HUES6 (cell line): ENCODE data around the gene THOC6.

Source experiments
- H3K27ac ChIP-seq: 2 replicates; pipeline ENCODE4 v1.7.0; 2013; ENCODE audit warnings: low read depth, mild to moderate bottlenecking, low read length, inconsistent platforms
- H3K27me3 ChIP-seq: 2 replicates; pipeline ENCODE4 v1.6.1; 2013; ENCODE audit warnings: low read length; ENCODE audit not compliant: control insufficient read depth, insufficient read depth
- H3K36me3 ChIP-seq: 2 replicates; pipeline ENCODE4 v1.6.1; 2013; ENCODE audit warnings: low read length; ENCODE audit not compliant: control insufficient read depth, insufficient read depth
- H3K4me1 ChIP-seq: 2 replicates; pipeline ENCODE4 v1.6.1; 2013; ENCODE audit warnings: low read length; ENCODE audit not compliant: control insufficient read depth, insufficient read depth
- H3K4me3 ChIP-seq: 2 replicates; pipeline ENCODE4 v1.5.1; 2013; ENCODE audit warnings: low read depth, low read length
- H3K9ac ChIP-seq: one replicate; pipeline ENCODE4 v1.6.1; 2013; ENCODE audit warnings: mild to moderate bottlenecking, low read length
- H3K9me3 ChIP-seq: 2 replicates; pipeline ENCODE4 v1.6.1; 2013; ENCODE audit warnings: low read depth, low read length; ENCODE audit not compliant: control insufficient read depth, insufficient read depth

THOC6 gene

GRCh38 chr16:3026003-3026378 lies 2.2 kb downstream of the THOC6 start:
- Histone ChIP-seq H3K27ac (no peak overlapping the region), H3K36me3 (peaks cover 36% of the 10 kb centered on the region), H3K4me1 (peaks cover 32% of the 10 kb centered on the region), H3K4me3 (no peak overlapping the region), H3K9ac (no peak overlapping the region), H3K27me3 (peaks cover 26% of the 10 kb centered on the region), H3K9me3 (no peaks in the 10 kb centered on the region)

GRCh38 chr16:3026609-3027488 lies 3.0 kb downstream of the THOC6 start:
- no peak overlapping the region for H3K4me3 ChIP-seq
- H3K4me1 ChIP-seq: peaks cover 32% of the 10 kb centered on the region
- no peaks in the 10 kb centered on the region for H3K9me3 ChIP-seq
- H3K36me3 ChIP-seq: peaks cover 32% of the 10 kb centered on the region
- no peak overlapping the region for H3K27ac ChIP-seq
- H3K9ac ChIP-seq: no peak overlapping the region
- H3K27me3 ChIP-seq: peaks cover 27% of the 10 kb centered on the region

GRCh38 chr16:3027489-3027795 lies 3.6 kb downstream of the THOC6 start:
- H3K4me1 ChIP-seq: peaks cover 28% of the 10 kb centered on the region
- peaks cover 30% of the 10 kb centered on the region for H3K27me3 ChIP-seq
- no peak overlapping the region for H3K9ac ChIP-seq
- no peak overlapping the region for H3K4me3 ChIP-seq
- H3K27ac ChIP-seq: no peak overlapping the region
- no peaks in the 10 kb centered on the region for H3K9me3 ChIP-seq
- H3K36me3 ChIP-seq: peaks cover 29% of the 10 kb centered on the region

GRCh38 chr16:3027983-3028715 lies 4.3 kb downstream of the THOC6 start:
- Histone ChIP-seq H3K4me1 (peaks cover 22% of the 10 kb centered on the region), H3K27ac (no peak overlapping the region), H3K9ac (no peak overlapping the region), H3K27me3 (peaks cover 36% of the 10 kb centered on the region), H3K9me3 (no peaks in the 10 kb centered on the region), H3K36me3 (peaks cover 23% of the 10 kb centered on the region), H3K4me3 (0 out of 2 replicates have a peak overlapping the region, but pooled peaks have one; percentile 31)

GRCh38 chr16:3028716-3029319 lies 5.0 kb downstream of the THOC6 start:
- Histone ChIP-seq H3K4me3 (0 out of 2 replicates have a peak overlapping the region, but pooled peaks have one; percentile 13), H3K4me1 (peaks cover 22% of the 10 kb centered on the region), H3K36me3 (peaks cover 23% of the 10 kb centered on the region), H3K27me3 (peaks cover 42% of the 10 kb centered on the region), H3K9ac (no peak overlapping the region), H3K9me3 (no peaks in the 10 kb centered on the region), H3K27ac (no peak overlapping the region)

- peaks cover 50% of the 10 kb centered on the region for H3K27me3 ChIP-seq
Observed at GRCh38 chr16:3029491-3030221, 5.8 kb downstream of the THOC6 start.

GRCh38 chr16:3030222-3031212 lies 6.7 kb downstream of the THOC6 start:
- Histone ChIP-seq H3K36me3 (peaks cover 20% of the 10 kb centered on the region), H3K27ac (no peak overlapping the region), H3K9me3 (no peaks in the 10 kb centered on the region), H3K9ac (no peak overlapping the region), H3K4me3 (no peak overlapping the region), H3K4me1 (peaks cover 23% of the 10 kb centered on the region), H3K27me3 (peaks cover 58% of the 10 kb centered on the region)

More at GRCh38 chr16:3029491-3030221, 5.8 kb downstream of the THOC6 start:
- peaks cover 22% of the 10 kb centered on the region for H3K4me1 ChIP-seq
- H3K9me3 ChIP-seq: no peaks in the 10 kb centered on the region
- H3K9ac ChIP-seq: no peak overlapping the region
- H3K36me3 ChIP-seq: peaks cover 23% of the 10 kb centered on the region
- no peak overlapping the region for H3K4me3 ChIP-seq
- H3K27ac ChIP-seq: no peak overlapping the region

- Histone ChIP-seq H3K9ac (no peak overlapping the region), H3K9me3 (no peaks in the 10 kb centered on the region), H3K4me1 (peaks cover 22% of the 10 kb centered on the region), H3K36me3 (no peaks in the 10 kb centered on the region), H3K27me3 (peaks cover 77% of the 10 kb centered on the region), H3K4me3 (no peak overlapping the region), H3K27ac (no peak overlapping the region)
Observed at GRCh38 chr16:3032624-3033023, 8.8 kb downstream of the THOC6 start.

GRCh38 chr16:3035289-3035971 lies 11.6 kb downstream of the THOC6 start:
- peaks cover 76% of the 10 kb centered on the region for H3K27me3 ChIP-seq
- H3K4me1 ChIP-seq: peaks cover 20% of the 10 kb centered on the region
- H3K9me3 ChIP-seq: no peaks in the 10 kb centered on the region
- H3K36me3 ChIP-seq: no peaks in the 10 kb centered on the region
- no peak overlapping the region for H3K9ac ChIP-seq
- no peak overlapping the region for H3K27ac ChIP-seq
- peak overlapping the region; percentile 68 for H3K4me3 ChIP-seq
